Karpas-422 (cell line): Measurements from ENCODE around the gene TAF15. TPM values are rescaled to one million over a fixed set of nuclear protein-coding genes. Genes with fewer than 3 reads are reported as not detected.

ENCODE experiments used
- DNase-seq: peaks from one replicate; pipeline ENCODE4 v3.0.0-alpha.2; 2015
- H2AFZ ChIP-seq: fragments of 200-600 bp; sonication (generic); 2 replicates; pipeline ENCODE4 v1.6.1; 2014; ENCODE audit warnings: antibody characterized with exemption, low read length, mixed read lengths
- H3K27ac ChIP-seq: fragments of 200-600 bp; sonication (generic); 2 replicates; pipeline ENCODE4 v1.5.1; 2014; ENCODE audit warnings: mild to moderate bottlenecking, low read length, moderate library complexity
- H3K27me3 ChIP-seq: fragments of 200-600 bp; sonication (generic); 2 replicates; pipeline ENCODE4 v1.6.1; 2014; ENCODE audit warnings: low read length, mixed read lengths
- H3K36me3 ChIP-seq: fragments of 200-600 bp; sonication (generic); 2 replicates; pipeline ENCODE4 v1.6.1; 2014; ENCODE audit warnings: low read length, mixed read lengths; ENCODE audit not compliant: insufficient read depth
- H3K4me1 ChIP-seq: fragments of 200-600 bp; sonication (generic); 2 replicates; pipeline ENCODE4 v1.6.1; 2014; ENCODE audit warnings: mild to moderate bottlenecking, low read length, mixed read lengths
- H3K4me2 ChIP-seq: fragments of 200-600 bp; sonication (generic); 2 replicates; pipeline ENCODE4 v1.6.1; 2014; ENCODE audit warnings: low read length, low read depth, mild to moderate bottlenecking; ENCODE audit not compliant: poor library complexity, severe bottlenecking
- H3K4me3 ChIP-seq: fragments of 200-600 bp; sonication (generic); 2 replicates; pipeline ENCODE4 v1.5.1; 2014; ENCODE audit warnings: mild to moderate bottlenecking, antibody characterized with exemption, low read length, mixed read lengths
- H3K79me2 ChIP-seq: fragments of 200-600 bp; sonication (generic); 2 replicates; pipeline ENCODE4 v1.6.1; 2014; ENCODE audit warnings: mild to moderate bottlenecking, low read length, mixed read lengths
- H3K9ac ChIP-seq: fragments of 200-600 bp; sonication (generic); 2 replicates; pipeline ENCODE4 v1.6.0; 2014; ENCODE audit warnings: low read length
- H3K9me2 ChIP-seq: fragments of 200-600 bp; sonication (generic), shearing (Covaris generic); replicated peaks from 2 replicates; pipeline ENCODE4 v1.6.0; 2014; ENCODE audit warnings: mild to moderate bottlenecking, low read length, moderate library complexity; ENCODE audit not compliant: insufficient read depth
- H3K9me3 ChIP-seq: fragments of 300-700, 200-600 bp; sonication (generic); 2 replicates; pipeline ENCODE4 v1.6.1; 2014; ENCODE audit warnings: low read length, mixed read lengths
- H4K20me1 ChIP-seq: fragments of 200-600 bp; sonication (generic); 2 replicates; pipeline ENCODE4 v1.6.1; 2014; ENCODE audit warnings: mild to moderate bottlenecking, antibody characterized with exemption, low read length, low read depth; ENCODE audit not compliant: insufficient read depth
- total RNA-seq: library from RNA; depleted of rRNA; stranded (reverse); fragments of >200 nt; shearing (Covaris generic); gene quantifications from 2 replicates; pipeline ENCODE4 v1.2.3, GENCODE V29; 2014; ENCODE audit warnings: low replicate concordance

The TAF15 gene
- total RNA-seq, 1 experiment from 2014 or later, result 90.7 TPM

DNA sequence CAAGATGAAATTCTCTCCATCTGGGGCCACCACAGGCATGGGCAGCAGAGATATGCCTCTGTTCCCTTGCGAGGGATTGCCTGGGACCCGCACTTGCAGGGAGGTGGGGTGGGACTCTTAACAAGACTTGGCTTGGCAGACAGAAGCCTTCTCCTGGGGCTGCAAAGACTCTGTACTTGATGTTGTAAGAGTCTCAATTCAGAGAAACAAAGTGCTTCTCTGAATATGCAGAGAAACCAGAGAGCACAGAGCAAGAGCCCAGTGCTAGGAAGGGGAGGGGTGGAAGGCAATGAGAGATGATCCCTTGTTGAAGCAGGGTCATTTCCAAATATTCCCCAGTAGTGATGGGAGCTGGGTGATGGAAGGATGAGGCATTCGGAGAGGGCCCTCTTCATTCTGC, 16.0 kb upstream of the TAF15 start:
- Histone ChIP-seq H2AFZ (no peak overlapping the region), H3K79me2 (no peaks in the 10 kb centered on the region), H3K9me2 (no peaks in the 10 kb centered on the region), H3K9me3 (no peaks in the 10 kb centered on the region), H3K4me1 (no peaks in the 10 kb centered on the region), H3K27ac (no peak overlapping the region), H3K4me2 (no peak overlapping the region), H4K20me1 (no peaks in the 10 kb centered on the region), H3K9ac (no peak overlapping the region), H3K27me3 (no peaks in the 10 kb centered on the region), H3K4me3 (no peak overlapping the region), H3K36me3 (no peaks in the 10 kb centered on the region)
- DNase-seq, result no peak

- Histone ChIP-seq H2AFZ (no peak within 1 kb of the TSS), H3K4me2 (no peak within 1 kb of the TSS), H3K4me1 (no peaks in the 10 kb centered on the region), H3K79me2 (no peaks in the 10 kb centered on the region), H3K9me2 (no peaks in the 10 kb centered on the region), H4K20me1 (no peaks in the 10 kb centered on the region), H3K27me3 (no peaks in the 10 kb centered on the region), H3K9ac (no peak within 1 kb of the TSS), H3K9me3 (no peaks in the 10 kb centered on the region), H3K4me3 (no peak within 1 kb of the TSS), H3K36me3 (no peaks in the 10 kb centered on the region), H3K27ac (no peak within 1 kb of the TSS)
- DNase-seq, result no peak
These were observed 14.0 kb upstream of the TAF15 start, which contains the start of gene MMP28 for GRCh38 chr17:35795007-35795870. Gene MMP28 (minus strand): TSS chr17:35795641. CDS start chr17:35795377, 264 bp downstream.

DNA sequence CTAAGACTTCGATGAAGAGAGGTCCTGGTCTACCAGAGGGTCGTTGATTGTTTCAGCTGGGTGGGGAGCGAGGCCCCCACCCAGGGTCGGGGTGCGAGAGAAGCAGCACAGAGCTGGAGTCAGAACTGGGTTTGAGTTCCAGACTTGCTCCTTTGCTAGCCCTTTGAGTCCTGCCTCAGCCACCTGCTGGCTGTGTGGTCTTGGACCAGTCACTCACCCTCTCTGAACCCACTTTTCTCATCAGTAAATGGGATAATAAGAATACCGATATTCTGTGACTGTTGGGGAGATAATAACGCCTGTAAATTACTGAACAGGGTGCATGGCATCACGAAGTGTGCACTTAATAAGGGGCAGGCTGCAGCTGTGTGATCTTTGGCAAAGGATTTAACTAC, 13.4 kb upstream of the TAF15 start:
- H3K36me3 ChIP-seq, result no peaks in the 10 kb centered on the region
- no peak overlapping the region for H3K4me3 ChIP-seq
- no peak overlapping the region for H3K4me2 ChIP-seq
- no peaks in the 10 kb centered on the region for H4K20me1 ChIP-seq
- H2AFZ ChIP-seq, result no peak overlapping the region
- no peaks in the 10 kb centered on the region for H3K9me3 ChIP-seq
- DNase-seq, result no peak
- no peaks in the 10 kb centered on the region for H3K9me2 ChIP-seq
- H3K79me2 ChIP-seq, result no peaks in the 10 kb centered on the region
- H3K9ac ChIP-seq, result no peak overlapping the region
- H3K4me1 ChIP-seq, result no peaks in the 10 kb centered on the region
- no peak overlapping the region for H3K27ac ChIP-seq
- no peaks in the 10 kb centered on the region for H3K27me3 ChIP-seq

- H2AFZ ChIP-seq, result no peak overlapping the region
- H3K27ac ChIP-seq, result no peak overlapping the region
- H3K79me2 ChIP-seq, result no peaks in the 10 kb centered on the region
- H3K9me3 ChIP-seq, result no peaks in the 10 kb centered on the region
- no peaks in the 10 kb centered on the region for H3K27me3 ChIP-seq
- no peaks in the 10 kb centered on the region for H4K20me1 ChIP-seq
- H3K36me3 ChIP-seq, result no peaks in the 10 kb centered on the region
- H3K9me2 ChIP-seq, result no peaks in the 10 kb centered on the region
- H3K4me1 ChIP-seq, result no peaks in the 10 kb centered on the region
- H3K4me3 ChIP-seq, result no peak overlapping the region
- H3K9ac ChIP-seq, result no peak overlapping the region
- H3K4me2 ChIP-seq, result no peak overlapping the region
- DNase-seq, result no peak
These were observed 12.3 kb upstream of the TAF15 start for GRCh38 chr17:35796942-35797341.

- Histone ChIP-seq H3K79me2 (no peaks in the 10 kb centered on the region), H3K9me3 (no peaks in the 10 kb centered on the region), H3K4me3 (no peak overlapping the region), H3K9me2 (no peaks in the 10 kb centered on the region), H3K4me2 (no peak overlapping the region), H3K4me1 (no peaks in the 10 kb centered on the region), H2AFZ (no peak overlapping the region), H3K36me3 (no peaks in the 10 kb centered on the region), H3K27ac (no peak overlapping the region), H3K9ac (no peak overlapping the region), H3K27me3 (no peaks in the 10 kb centered on the region), H4K20me1 (no peaks in the 10 kb centered on the region)
- DNase-seq, result no peak
These were observed 11.9 kb upstream of the TAF15 start for GRCh38 chr17:35797370-35797769.

DNA sequence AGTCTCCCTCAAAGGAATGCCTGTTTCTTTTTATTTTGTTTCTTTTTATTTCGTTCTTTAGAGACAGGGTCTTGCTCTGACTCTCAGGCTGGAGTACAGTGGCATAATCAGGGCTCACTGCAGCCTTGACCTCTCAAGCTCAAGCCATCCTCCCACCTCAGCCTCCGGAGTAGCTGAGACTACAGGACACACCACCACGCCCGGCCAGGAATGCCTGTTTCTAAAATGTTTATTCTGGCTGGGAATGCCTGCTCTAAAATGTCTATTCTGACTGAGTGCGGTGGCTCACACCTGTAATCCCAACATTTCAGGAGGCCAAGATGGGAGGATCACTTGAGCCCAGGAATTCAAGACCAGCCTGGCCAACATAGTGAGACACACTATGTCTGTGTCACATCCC, 11.4 kb upstream of the TAF15 start:
- Histone ChIP-seq H3K4me2 (no peak overlapping the region), H3K27me3 (no peaks in the 10 kb centered on the region), H2AFZ (no peak overlapping the region), H3K4me1 (no peaks in the 10 kb centered on the region), H3K79me2 (no peaks in the 10 kb centered on the region), H3K9me3 (no peaks in the 10 kb centered on the region), H4K20me1 (no peaks in the 10 kb centered on the region), H3K27ac (no peak overlapping the region), H3K9ac (no peak overlapping the region), H3K9me2 (no peaks in the 10 kb centered on the region), H3K36me3 (no peaks in the 10 kb centered on the region), H3K4me3 (no peak overlapping the region)
- no peak for DNase-seq

- H3K4me2 ChIP-seq, result no peak overlapping the region
- no peaks in the 10 kb centered on the region for H3K36me3 ChIP-seq
- H3K27me3 ChIP-seq, result no peaks in the 10 kb centered on the region
- no peak overlapping the region for H3K4me3 ChIP-seq
- H3K9me2 ChIP-seq, result no peaks in the 10 kb centered on the region
- H3K9me3 ChIP-seq, result no peaks in the 10 kb centered on the region
- H4K20me1 ChIP-seq, result no peaks in the 10 kb centered on the region
- DNase-seq, result no peak
- H3K9ac ChIP-seq, result no peak overlapping the region
- no peak overlapping the region for H3K27ac ChIP-seq
- no peaks in the 10 kb centered on the region for H3K4me1 ChIP-seq
- no peak overlapping the region for H2AFZ ChIP-seq
- H3K79me2 ChIP-seq, result no peaks in the 10 kb centered on the region
These were observed 9.3 kb upstream of the TAF15 start for GRCh38 chr17:35799942-35800341.

GRCh38 chr17:35801583-35802224, 7.6 kb upstream of the TAF15 start:
- Histone ChIP-seq H3K36me3 (no peaks in the 10 kb centered on the region), H3K27ac (no peak overlapping the region), H3K4me2 (no peak overlapping the region), H4K20me1 (no peaks in the 10 kb centered on the region), H3K27me3 (no peaks in the 10 kb centered on the region), H3K9me2 (no peaks in the 10 kb centered on the region), H3K4me1 (no peaks in the 10 kb centered on the region), H3K4me3 (no peak overlapping the region), H3K9me3 (no peaks in the 10 kb centered on the region), H3K79me2 (no peaks in the 10 kb centered on the region), H2AFZ (no peak overlapping the region), H3K9ac (no peak overlapping the region)
- DNase-seq, result no peak
